CD4-positive, alpha-beta T cell treated with Interleukin-4 for 4 hours (primary cell): Measurements from ENCODE around the gene FANCM.

ENCODE experiments used
- DNase-seq: peaks from one replicate; pipeline ENCODE4 v3.0.0-alpha.2; 2020

Gene FANCM

DNA sequence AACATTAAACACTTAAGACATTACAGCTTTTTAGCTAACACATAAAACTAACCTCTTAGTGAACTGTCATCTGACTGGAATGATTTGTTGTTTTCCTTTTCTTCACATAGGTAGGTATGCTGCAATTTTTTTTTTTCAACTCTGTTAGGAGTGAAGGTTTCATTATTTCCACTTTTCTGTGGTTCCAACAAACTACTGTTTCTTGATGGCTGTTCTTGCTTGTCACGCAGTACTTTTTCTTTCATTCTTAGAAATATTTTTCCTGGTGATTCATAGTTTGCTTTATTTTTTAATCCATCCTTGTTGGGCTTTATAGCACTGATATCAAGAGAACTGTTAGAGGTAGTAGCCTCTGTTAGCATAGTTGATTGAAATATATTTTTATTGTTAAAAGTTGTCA is 111.0 kb downstream of the FANCM start:
- no peak for DNase-seq

DNA sequence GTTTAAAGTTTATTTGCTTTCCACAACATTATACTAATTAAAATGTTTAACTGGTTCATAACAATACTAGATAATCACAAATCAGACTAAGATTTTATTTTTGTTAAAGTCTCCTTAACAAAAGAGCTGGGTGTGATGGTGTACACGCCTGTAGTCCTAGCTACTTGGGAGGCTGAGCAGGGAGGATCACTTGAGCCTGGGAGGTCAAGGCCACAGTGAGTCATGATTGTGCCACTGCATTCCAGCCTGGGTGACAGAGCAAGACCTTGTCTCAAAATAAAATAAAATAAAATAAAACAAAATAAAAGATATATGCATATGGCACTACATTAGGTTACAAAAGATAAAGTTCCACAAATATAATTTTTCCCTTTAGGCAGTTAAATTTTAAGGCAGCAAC is 111.7 kb downstream of the FANCM start:
- no peak for DNase-seq

DNA sequence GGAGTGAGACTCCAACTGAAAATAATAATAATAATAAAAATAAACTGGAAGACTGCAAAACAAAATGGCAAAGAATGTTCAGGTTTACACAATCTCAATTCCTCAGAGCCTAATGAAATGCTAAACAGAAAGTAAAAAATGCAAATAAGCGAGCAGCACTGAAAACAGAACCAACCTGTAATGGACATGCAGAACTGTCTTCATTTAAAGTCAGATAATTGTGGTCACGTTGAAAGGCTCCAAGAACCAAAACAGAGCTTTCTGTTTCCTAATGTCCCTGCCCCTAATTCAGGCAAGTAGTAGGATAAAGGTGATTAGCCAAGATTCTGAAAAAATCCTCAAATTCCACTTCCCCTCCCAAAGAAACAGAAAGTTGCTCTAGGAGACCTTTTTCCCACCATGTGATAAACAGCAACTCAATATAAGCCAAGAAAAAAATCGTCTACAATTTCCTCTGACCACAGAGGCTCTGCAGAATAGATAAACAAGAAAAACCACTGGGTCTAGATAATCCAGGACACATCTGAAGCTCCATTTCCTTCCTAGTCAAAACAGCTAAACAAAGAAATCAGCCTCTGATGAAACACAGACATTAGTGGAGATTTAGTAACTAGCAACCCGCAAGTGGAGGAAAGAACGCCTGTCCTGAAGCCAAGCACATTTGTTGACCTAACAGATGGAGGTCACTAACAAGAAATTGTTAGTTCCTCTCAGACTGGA is 114.3 kb downstream of the FANCM start:
- peak; percentile 29 for DNase-seq
